Stimulated activated CD8-positive, alpha-beta memory T cell treated with anti-CD3 and anti-CD28 coated beads, Interleukin-15, amount 100 ng/mL, for 4 hours (primary cell): Measurements from ENCODE around the gene RHBDL3.

ENCODE experiments used
- DNase-seq, 2 donors: peaks; one replicate each; pipeline ENCODE4 v3.0.0-alpha.2; 2020; ENCODE audit warnings: low read depth in 2 of 2

Gene RHBDL3

DNA sequence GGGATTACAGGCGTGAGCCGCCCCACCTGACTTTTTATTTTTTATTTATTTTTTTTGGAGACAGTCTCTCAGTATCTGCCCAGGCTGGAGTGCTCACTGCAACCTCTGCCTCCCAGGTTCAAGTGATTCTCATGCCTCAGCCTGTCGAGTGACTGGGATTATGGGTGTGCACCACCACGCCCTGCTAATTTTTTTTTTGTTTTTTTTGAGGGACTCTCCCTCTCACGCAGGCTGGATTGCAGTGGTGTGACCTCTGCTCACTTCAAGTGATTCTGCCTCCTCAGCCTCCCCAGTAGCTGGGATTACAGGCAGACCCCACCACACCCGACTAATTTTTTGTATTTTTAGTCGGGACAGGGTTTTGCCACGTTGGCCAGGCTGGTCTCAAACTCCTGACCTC, 92.0 kb downstream of the RHBDL3 start:
- DNase-seq: no peak

DNA sequence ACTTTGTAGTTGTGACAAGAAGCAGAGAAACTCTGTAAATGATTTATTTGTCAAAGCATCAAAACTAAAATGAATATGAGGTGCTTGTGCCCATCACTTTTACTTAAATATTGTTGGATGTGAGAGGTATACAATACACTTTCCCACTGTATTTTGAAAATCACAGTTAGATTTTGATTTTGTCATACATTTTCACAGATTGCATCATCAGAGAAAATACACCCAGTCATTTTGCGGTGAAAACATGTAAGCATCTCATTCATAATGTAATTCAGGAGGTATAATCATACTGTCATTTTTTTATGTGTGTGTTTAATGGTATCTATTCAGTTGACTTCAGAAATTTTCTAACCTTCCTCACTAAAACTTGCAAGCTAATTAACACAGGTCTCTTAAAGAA, 95.6 kb downstream of the RHBDL3 start:
- no peak for DNase-seq

DNA sequence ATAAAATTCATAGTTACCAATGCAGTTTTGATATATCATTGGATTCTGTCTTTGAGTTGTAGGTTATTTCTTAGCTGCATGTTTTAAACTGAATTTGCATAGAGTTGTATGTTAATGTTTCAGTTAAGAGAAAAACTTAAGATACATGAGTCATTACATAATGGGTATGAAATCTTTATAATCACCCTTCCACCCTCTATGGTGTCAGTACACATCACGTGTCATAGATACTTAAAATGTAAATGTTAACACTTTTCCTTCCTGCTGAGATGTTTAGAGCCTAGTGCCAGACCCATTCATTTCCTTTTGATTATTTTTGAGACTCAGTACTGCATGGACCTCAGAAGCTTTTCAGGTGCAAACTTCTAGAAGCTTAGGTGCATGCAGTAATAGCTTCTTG, 104.8 kb downstream of the RHBDL3 start:
- DNase-seq: no peak
